Measurements from ENCODE around the gene SGO2. TPM values are rescaled to one million over a fixed set of nuclear protein-coding genes. Genes with fewer than 3 reads are reported as not detected.

SGO2 gene
- total and polyA plus RNA-seq, 2 donors (not counting 1 experiment from before 2014, with no cell fraction given): 0.89 to 5.3 TPM

DNA sequence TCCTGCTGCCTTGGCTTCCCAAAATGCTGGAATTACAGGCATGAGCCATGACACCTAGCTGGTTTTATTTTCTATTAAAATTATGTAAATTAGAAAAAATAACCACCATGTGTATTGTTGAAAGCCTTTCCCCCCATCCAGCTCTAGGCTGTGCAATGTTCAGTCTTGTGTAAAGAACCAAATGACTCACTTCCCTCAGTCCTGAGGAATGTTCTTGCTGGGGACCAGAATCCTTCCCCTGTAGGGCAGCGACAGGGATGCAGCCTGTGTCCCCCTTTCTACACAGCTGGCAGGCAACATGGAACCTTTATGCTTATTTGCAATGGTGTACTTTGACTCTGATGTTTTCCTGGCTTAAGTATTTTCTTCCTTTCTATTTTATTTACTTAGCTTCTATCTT is 89.2 kb downstream of the SGO2 start:
- WGBS (ENCODE audit: insufficient coverage): no CpG with 5 or more reads among the region's 1 CpG
- DNase-seq (no peak), ATAC-seq (ENCODE audit: low read depth) (no peak)
- intact Hi-C loops (cut with micrococcal nuclease): no loop called here
- POLR2A ChIA-PET: no interaction called here
- TF ChIP-seq EZH2 (IDR thresholded peaks at IDR 0.05; ENCODE audit: borderline replicate concordance, insufficient read depth, low read depth, low read length, poor library complexity, severe bottlenecking) (no peak), CTCF (IDR thresholded peaks at IDR 0.05) (no peak)
- Mint-ChIP-seq H3K27me3 (peaks cover 18% of the 10 kb centered on the region), H3K4me1 (peaks cover 17% of the 10 kb centered on the region), H3K9me3 (ENCODE audit: insufficient read depth) (no peaks in the 10 kb centered on the region), H3K27ac (no peak overlapping the region), H3K4me3 (no peak overlapping the region)
- H2AFZ ChIP-seq (ENCODE audit: insufficient read depth, low read depth, low read length, poor library complexity, severe bottlenecking): no peak overlapping the region
- no peaks in the 10 kb centered on the region for H3K9me3 ChIP-seq (ENCODE audit: control extremely low read depth in 1 of 3, control insufficient read depth in 2 of 3, insufficient read depth in 1 of 3, low read length in 2 of 3)
- H3K27me3 ChIP-seq (replicated peaks in 1 of 4; ENCODE audit: control extremely low read depth in 1 of 4, control insufficient read depth in 3 of 4, insufficient read depth in 4 of 4, low read length in 3 of 4): no peaks in the 10 kb centered on the region
- no peak overlapping the region for H3K4me3 ChIP-seq (ENCODE audit: control extremely low read depth in 1 of 5, extremely low read depth in 1 of 5, insufficient read depth in 1 of 5, low read depth in 2 of 5, low read length in 4 of 5)
- no peak overlapping the region for H3K9ac ChIP-seq (ENCODE audit: low read length)
- H3K4me1 ChIP-seq (ENCODE audit: control insufficient read depth in 2 of 2, insufficient read depth in 2 of 2, low read length in 2 of 2): peaks cover 0 to 5% of the 10 kb centered on the region in 2 donors
- H3K36me3 ChIP-seq (replicated peaks in 1 of 2; ENCODE audit: control extremely low read depth in 1 of 2, control insufficient read depth in 1 of 2, extremely low read depth in 1 of 2, insufficient read depth in 2 of 2, low read length in 1 of 2): no peaks in the 10 kb centered on the region
- no peaks in the 10 kb centered on the region for H4K20me1 ChIP-seq (ENCODE audit: control insufficient read depth, insufficient read depth, low read length, poor library complexity, severe bottlenecking)
- no peak overlapping the region for H3K27ac ChIP-seq (ENCODE audit: low read length in 2 of 2)
- no peak overlapping the region for H3K4me2 ChIP-seq (replicated peaks; ENCODE audit: low read depth, low read length, poor library complexity, severe bottlenecking)
- CTCF ChIA-PET: no interaction called here
- no peaks in the 10 kb centered on the region for H3K79me2 ChIP-seq (ENCODE audit: control insufficient read depth, insufficient read depth, low read length)

DNA sequence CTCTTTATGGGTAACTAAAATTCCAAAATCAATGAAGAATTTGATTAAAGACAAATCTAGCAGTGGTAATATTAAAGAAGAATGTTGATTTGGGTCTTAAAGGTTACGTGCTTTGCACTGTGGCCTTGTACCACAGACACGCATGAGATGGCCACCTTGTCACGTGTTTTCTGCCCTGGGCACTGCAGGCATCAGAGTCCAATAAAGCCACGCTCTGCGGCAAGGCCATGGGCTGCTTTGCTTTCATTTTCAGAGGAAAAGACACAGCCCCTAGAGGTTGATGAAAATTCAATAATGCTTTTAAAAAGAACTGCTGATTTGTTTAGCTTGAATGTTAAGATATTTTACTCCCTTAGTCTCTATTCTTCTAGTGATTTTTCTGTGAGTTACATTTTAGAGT is 90.2 kb downstream of the SGO2 start:
- Histone ChIP-seq H3K27ac (ENCODE audit: low read length in 2 of 2) (no peak overlapping the region), H2AFZ (ENCODE audit: insufficient read depth, low read depth, low read length, poor library complexity, severe bottlenecking) (no peak overlapping the region), H3K4me2 (replicated peaks; ENCODE audit: low read depth, low read length, poor library complexity, severe bottlenecking) (no peak overlapping the region), H3K9me3 (ENCODE audit: control extremely low read depth in 1 of 3, control insufficient read depth in 2 of 3, insufficient read depth in 1 of 3, low read length in 2 of 3) (no peaks in the 10 kb centered on the region), H3K4me3 (ENCODE audit: control extremely low read depth in 1 of 5, extremely low read depth in 1 of 5, insufficient read depth in 1 of 5, low read depth in 2 of 5, low read length in 4 of 5) (no peak overlapping the region), H3K36me3 (replicated peaks in 1 of 2; ENCODE audit: control extremely low read depth in 1 of 2, control insufficient read depth in 1 of 2, extremely low read depth in 1 of 2, insufficient read depth in 2 of 2, low read length in 1 of 2) (no peaks in the 10 kb centered on the region), H3K79me2 (ENCODE audit: control insufficient read depth, insufficient read depth, low read length) (no peaks in the 10 kb centered on the region), H3K9ac (ENCODE audit: low read length) (no peak overlapping the region), H3K27me3 (replicated peaks in 1 of 4; ENCODE audit: control extremely low read depth in 1 of 4, control insufficient read depth in 3 of 4, insufficient read depth in 4 of 4, low read length in 3 of 4) (no peaks in the 10 kb centered on the region), H3K4me1 (ENCODE audit: control insufficient read depth in 2 of 2, insufficient read depth in 2 of 2, low read length in 2 of 2) (peaks cover 0 to 5% of the 10 kb centered on the region in 2 donors), H4K20me1 (ENCODE audit: control insufficient read depth, insufficient read depth, low read length, poor library complexity, severe bottlenecking) (no peaks in the 10 kb centered on the region)
- Mint-ChIP-seq H3K27me3 (peaks cover 18% of the 10 kb centered on the region), H3K27ac (no peak overlapping the region), H3K4me1 (peaks cover 17% of the 10 kb centered on the region), H3K4me3 (no peak overlapping the region), H3K9me3 (ENCODE audit: insufficient read depth) (no peaks in the 10 kb centered on the region)
- intact Hi-C loops (cut with micrococcal nuclease): no loop called here
- DNase-seq (no peak), ATAC-seq (ENCODE audit: low read depth) (no peak)
- POLR2A ChIA-PET: no interaction called here
- CTCF ChIA-PET: no interaction called here
- no peak for TF ChIP-seq EZH2 (IDR thresholded peaks at IDR 0.05; ENCODE audit: borderline replicate concordance, insufficient read depth, low read depth, low read length, poor library complexity, severe bottlenecking)
- no peak for TF ChIP-seq CTCF (IDR thresholded peaks at IDR 0.05)
- 58% methylated on average over 4 of the region's 5 CpGs for WGBS (ENCODE audit: insufficient coverage)
